Left renal pelvis (tissue), 4 donors: ENCODE results near the gene HOXC13. TPM values are rescaled to one million over a fixed set of nuclear protein-coding genes. Genes with fewer than 3 reads are reported as not detected.

Experiments used
- DNase-seq, 4 donors: peaks; one replicate each; pipeline ENCODE4 v3.0.0-alpha.2; 2013; ENCODE audit warnings: low read depth in 4 of 4, low spot score in 3 of 4
- polyA plus RNA-seq, 4 donors: library from polyadenylated mRNA; unstranded; fragments of 120-200 nt; gene quantifications; one replicate each; pipeline ENCODE4 v1.2.1, GENCODE V29; 2013; ENCODE audit not compliant: insufficient read length in 4 of 4

HOXC13 gene
- polyA plus RNA-seq = not detected

DNA sequence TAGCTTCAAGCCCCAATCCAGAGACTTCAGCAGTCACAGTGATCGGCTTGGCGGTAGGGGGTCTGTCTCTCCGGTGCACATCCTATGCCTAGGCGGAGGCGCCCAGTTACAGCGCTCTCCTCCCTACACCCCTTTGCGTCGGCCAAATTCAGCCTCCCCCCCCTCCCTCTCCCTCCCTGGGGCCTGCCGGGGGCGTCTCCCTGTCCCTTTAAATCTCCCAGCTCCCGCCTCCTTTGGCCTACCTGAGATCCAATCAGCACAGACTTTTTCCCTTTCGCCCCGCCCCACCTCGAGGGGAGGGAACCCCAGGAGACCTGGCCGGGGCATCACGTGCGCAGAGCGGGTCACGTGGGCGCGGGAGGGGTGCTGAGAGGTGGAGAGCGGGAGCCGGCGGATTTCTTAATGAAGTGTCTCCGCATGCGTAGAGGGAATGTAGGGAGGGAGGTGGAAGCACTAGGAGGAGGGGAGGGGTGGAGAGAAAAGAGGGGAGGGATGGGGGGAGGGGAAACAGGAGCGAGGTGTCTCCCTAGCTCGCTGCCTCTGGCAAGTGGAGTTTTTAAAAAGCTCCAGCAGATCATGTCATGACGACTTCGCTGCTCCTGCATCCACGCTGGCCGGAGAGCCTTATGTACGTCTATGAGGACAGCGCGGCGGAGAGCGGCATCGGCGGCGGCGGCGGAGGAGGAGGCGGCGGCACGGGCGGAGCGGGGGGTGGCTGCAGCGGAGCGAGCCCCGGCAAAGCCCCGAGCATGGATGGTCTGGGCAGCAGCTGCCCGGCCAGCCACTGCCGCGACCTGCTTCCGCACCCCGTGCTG lies at the start of gene HOXC13:
Gene HOXC13 (plus strand): TSS at position 506 of the 815 bp plus-strand sequence. CDS start 76 bp downstream, at position 582.
- peak; percentile 65 to 83 (median 72) for DNase-seq

DNA sequence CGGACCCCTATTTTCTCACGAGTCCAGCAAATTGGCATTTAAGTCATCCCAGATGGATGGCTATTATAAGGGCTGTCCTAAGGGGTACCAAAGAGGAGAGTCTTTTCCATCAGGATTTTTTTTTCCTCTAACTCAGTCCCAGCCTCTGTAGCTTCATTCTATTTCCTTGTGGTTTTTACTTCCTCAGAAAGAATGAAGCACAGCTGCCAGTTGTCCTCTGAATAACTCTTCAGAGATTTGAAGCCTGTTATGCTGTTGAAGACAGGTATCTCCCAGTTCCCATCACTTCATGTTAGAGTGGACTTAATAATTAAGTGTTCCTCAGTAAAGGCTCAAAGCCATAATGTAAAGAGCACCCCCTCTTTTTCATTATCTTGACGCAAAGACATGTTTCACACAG lies 48.5 kb upstream of the HOXC13 start:
- no peak for DNase-seq

DNA sequence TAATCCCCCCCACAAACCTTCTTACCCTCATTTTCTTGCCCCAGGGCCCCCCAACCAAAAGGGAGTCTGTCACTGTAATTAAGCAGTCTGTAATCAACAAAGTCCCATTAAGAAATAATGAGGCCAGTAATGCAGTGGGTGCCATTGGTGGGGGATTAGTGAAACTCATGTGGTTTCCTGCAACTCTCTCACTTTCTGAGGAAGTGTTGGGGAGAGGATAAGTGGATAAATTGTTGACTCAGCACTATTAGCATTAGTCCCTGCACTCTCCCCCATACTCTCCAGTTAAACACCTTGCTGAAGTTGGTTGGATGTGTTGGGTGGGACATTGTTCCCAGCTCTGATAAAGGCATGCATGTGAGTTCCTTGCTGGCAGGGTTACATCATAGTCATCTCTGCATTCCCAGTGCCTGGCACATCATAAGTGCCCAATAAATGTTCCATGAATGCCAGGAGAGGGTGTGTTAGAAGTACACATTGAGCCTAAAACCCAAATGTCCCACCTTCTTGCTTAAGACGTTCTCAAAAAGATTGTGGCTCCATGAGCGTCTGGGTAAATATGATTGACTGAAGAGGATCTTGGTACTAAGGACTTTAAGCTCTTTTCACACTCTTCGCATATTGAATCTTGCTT lies 45.8 kb upstream of the HOXC13 start:
- DNase-seq = no peak

GRCh38 chr12:53899230-53899629 lies 39.4 kb upstream of the HOXC13 start:
- DNase-seq = no peak

DNA sequence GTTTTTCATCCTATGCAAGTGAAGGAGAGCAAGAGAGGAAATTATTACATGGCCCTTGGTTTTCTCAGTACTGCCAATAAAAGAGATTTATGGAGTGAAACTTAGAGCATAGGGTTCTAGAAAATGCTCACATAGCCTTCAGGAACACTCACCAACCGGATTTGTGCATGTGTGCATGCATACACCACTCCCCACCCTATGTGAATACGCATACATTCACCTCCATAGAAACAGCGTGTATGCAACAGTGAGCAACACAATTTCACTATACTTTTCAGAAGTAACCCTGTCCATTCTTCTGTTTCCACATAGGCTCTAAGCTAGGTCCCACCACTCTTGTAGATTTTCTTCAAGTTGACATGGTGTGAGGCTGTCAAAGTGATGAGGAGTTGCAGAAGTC lies 31.5 kb upstream of the HOXC13 start:
- no peak for DNase-seq

DNA sequence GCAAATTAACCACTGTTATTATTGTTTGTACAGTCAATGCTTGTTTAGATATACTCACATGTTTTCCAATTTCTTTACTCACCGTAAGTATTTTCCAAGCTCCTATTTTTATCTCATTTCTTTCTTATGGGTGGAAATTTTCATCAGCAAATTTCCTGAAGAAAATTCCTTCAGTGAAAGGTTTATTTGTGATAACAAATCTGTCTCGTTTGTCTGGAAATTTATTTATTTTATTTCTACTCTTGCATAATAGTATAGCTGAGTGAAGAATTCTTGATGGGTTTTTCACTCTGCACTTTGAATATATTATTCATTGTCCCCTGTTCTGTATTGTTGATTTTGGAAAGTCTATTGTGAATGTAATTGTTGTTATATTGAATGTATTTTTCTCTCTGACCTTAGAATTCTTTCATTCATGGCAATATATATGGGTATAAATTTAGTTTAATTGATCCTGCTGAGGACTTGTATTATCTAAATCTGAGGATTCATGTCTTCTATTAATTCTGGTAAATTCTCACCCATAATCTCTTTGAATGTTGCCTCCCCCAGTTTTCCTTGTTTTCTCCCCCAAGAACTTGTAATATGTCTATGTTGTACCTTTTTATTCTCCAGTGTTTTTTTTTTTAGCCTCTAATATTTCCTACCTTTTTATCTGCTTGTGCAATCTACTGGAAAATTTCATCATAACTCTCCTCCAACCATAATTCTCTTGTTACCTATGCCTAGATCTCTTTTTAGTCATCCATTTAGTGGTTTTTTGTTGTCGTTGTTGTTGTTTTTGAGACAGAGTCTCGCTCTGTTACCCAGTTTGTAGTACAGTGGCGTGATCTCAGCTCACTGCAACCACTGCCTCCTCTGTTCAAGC lies 21.6 kb upstream of the HOXC13 start:
- no peak for DNase-seq

GRCh38 chr12:53924521-53925405 lies 13.9 kb upstream of the HOXC13 start:
- DNase-seq = no peak

DNA sequence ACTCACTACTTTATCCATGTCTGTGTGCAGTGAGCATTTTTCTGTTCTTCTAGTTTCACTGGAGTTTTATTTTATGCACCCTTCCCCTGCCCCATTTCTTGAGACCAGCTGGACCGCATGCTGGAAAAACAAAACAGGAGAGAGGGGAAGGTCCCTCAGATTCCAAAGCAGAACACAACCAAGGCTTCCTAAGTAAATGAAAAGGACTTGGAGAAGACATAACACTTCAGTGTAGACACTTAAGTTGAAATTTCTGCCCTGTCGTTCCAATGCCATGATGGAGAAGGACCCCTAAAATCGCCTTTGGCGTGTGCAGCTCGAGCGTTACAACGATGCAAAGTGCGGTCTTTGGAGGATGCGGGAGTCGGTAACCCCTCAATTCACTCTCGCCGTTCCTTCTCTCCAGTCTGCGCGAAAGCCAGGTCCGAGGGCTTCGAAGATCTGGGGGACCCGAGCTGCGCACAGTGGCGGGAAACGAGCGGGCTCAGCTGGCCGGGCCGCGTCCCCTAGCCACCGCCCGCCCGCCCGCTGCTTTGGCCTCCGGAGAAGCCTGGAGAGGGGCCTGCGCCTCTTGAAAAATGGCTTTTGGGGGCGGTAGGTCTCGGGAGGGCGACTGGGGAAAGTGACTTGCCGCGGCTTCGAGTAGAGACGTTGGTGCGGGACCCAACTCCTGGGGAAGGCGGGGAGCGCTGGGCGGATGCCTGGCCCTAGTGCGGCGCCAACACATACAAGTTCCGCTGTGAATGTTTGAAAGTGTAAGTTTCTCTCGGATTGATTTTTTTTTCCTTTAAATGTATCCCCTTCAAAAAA lies 11.2 kb upstream of the HOXC13 start:
- DNase-seq = no peak

- DNase-seq = no peak
These were observed 10.4 kb upstream of the HOXC13 start for GRCh38 chr12:53928054-53928835.

DNA sequence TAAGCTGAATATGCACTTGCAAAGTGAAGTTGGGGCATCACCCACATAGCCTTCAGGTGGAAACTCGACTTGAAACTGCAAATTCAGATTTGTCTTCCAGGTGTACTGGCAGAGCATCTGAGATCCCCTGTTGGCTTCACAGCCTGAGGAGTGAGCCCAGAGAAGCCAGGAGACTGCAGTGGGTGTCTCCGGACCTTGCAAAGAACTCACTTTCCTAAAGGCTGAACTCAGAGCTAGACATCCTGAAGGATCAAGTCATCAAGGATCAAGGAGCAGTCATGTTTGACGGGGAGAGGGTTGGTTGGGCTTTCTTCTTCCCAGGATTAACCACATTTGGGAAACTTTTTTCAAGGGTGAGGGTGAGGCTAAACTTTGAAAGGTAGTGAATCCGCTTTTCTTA lies 9.1 kb upstream of the HOXC13 start:
- no peak for DNase-seq

DNA sequence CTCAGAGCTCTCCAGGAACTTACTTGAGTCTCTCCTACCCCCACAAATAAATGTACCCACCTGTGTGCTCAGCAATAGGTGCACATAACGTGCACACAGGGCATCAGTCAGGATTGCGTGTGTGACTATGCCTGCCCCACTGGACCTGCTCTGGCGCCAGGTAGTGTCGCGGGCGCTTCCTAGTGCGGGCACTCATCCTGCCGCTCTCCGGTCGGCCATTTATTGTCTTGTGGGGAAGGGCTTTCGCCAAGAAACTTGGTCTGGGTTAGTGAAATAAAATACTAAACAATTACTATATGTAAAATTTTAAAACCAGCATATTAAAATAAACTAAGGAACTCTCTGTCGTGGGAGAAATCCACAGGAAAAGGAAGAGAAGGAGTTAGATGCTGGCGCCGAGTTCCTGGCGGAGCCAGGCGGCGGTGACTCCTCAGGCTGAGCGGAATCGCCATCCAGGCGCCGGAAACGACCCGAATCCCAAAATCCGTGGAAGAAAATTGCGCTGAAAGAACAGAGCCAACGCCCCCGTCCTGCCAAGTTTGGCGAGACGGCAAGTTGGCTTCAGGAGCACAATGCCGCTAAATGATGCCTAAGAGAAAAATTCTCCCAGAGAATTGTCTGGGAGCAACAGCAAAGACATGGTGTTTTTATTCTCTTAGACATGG lies 7.9 kb upstream of the HOXC13 start:
- no peak for DNase-seq

DNA sequence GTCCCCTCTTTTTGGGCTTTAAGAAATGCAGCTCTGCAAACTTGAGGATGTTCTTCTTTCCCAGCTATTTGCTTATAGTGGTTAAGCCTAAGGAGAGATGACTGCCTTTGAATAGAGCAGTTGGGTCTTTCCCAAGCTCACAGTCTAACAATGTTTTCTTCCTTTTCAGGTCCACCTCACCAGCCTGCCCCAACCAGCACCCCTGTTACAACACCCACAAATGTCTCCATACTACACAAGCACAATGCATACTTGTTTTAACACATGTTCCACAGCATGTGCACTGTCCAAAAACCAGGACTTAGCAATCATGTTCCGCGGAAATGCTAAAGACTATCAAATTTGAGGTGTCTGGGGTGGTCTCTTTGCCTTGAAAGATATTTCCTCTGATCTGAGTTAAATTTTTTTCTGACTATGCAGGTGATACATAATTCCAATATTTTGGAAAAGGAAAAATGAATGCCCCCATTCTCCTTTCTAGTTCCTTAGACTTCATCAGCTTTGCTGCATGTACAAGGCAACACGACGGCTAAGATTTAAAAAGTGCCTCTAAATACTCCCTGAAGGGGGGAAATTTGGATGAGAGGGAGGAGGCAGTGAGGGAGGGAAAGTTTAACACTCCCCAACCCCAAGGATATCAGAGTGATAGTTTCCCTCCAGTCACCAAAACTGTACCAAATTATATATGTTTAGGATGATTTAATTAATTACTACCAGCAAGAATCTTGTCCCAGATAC lies 6.6 kb upstream of the HOXC13 start:
- DNase-seq = no peak

DNA sequence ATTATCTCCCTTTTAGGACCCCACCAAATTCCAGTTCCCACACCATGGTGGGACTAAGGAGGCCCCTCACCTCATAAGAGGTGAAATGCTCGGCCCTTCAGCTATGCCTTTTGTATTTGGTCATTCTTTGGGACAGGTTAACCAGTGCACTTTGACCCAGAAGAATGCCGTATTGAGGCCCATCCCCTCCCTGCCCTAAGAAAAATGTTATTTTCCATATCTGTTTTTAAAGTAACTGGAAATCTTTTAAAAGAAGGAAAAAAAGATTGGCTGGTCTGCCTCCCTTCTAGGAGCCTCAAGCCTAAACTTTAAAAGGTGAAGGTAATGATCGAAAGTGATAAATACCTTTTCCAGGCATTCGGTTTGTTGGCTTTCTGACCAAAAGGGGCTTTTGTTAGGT lies 5.7 kb upstream of the HOXC13 start:
- no peak for DNase-seq

DNA sequence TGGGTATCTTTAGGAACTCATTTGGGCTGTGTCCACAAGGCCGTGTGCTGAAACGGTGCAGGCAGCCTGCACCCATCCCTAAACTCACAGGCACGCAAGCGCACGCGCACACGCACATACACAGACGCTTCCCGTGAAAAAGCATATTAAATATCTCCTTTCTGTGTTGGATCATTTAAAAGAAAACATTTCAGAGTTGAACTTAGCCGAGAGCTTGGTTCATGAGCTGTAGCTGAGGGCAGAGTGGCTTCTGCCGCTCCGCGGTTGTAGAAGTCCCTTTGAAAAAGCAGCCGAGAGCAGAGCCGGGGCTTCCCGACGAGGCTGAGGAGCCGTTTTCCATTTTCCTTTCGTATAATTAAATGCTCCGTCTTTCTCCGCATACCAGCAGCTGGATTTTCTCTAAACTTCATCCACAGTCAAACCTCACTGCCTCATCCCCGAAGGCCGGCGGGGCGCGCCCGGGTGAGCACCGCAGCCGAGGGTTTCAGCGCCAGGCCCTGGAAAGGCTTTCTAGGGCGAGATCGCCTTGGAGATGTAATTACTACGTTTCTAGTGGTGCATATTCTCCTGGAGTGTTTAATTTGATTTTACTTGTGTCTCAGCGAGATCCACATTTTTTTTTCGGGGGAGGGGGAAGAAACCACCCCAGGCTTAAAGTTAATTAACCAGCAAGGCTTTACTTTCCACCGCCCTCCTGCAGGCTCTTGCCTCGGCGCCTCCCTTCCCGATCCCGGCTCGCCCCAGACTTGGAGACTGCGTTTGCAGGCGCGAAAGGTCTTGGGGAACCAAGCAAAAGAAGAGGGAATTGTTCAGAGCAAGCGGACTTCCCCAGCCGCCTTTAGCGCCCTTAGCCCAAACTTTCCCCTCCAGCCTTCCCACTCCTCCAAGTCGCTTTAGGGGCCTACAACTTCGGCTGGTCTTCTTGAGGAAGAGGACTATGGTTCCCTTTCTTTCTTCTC lies 3.0 kb upstream of the HOXC13 start:
- no peak for DNase-seq

DNA sequence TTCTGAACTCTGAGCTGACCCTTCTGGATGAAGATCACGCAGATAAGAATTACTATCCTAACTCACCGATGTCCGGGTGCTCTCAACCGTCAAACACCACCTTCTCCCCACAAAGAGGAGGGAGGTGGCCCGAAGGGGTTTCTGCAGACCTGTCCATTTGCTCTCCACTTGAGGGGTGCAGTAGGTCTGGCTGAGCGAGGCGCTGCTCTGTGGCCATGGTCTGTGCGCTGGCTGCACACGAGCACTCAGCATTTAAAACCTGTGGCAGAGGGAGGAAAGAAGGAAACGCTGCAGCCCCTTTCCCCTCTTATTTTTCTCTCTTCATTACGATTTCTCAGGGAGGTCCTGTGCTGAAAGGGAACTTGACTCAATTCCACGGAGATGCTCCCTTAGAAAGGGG lies 1.5 kb upstream of the HOXC13 start:
- no peak for DNase-seq

- no peak for DNase-seq
These were observed 870 bp upstream of the HOXC13 start for GRCh38 chr12:53937596-53938325.
